ENCODE results near the gene HOXA13.

Gene HOXA13

GRCh38 chr7:27199849-27200760 is at the start of gene HOXA13:
TSS of gene HOXA13 (minus strand) at chr7:27200091. CDS start at chr7:27200077, 14 bp downstream.
- DNase-seq: no peak

GRCh38 chr7:27248911-27249723 is 49.2 kb upstream of the HOXA13 start:
- no peak for DNase-seq

- DNase-seq: no peak
These were observed 48.5 kb upstream of the HOXA13 start for GRCh38 chr7:27248427-27248806.

- DNase-seq: no peak
These were observed 47.8 kb upstream of the HOXA13 start for GRCh38 chr7:27247452-27248426.

- no peak for DNase-seq
These were observed 47.1 kb upstream of the HOXA13 start for GRCh38 chr7:27247000-27247399.

- no peak for DNase-seq
These were observed 46.2 kb upstream of the HOXA13 start for GRCh38 chr7:27245798-27246691.

- DNase-seq: no peak
These were observed 45.4 kb upstream of the HOXA13 start for GRCh38 chr7:27245124-27245797.

- no peak for DNase-seq
These were observed 44.7 kb upstream of the HOXA13 start for GRCh38 chr7:27244488-27245123.

- DNase-seq: no peak
These were observed 43.7 kb upstream of the HOXA13 start for GRCh38 chr7:27243340-27244163.

- DNase-seq: peak; percentile 46
These were observed 42.9 kb upstream of the HOXA13 start, which contains the start of gene EVX1 for GRCh38 chr7:27242555-27243339. TSS of gene EVX1 (plus strand) at chr7:27242802. CDS start at chr7:27243031, 229 bp downstream.

- DNase-seq: no peak
These were observed 42.3 kb upstream of the HOXA13 start for GRCh38 chr7:27242154-27242553.

GRCh38 chr7:27241189-27242056 is 41.5 kb upstream of the HOXA13 start:
- no peak for DNase-seq

GRCh38 chr7:27240015-27240731 is 40.3 kb upstream of the HOXA13 start:
- peak; percentile 7 for DNase-seq

GRCh38 chr7:27239387-27240014 is 39.6 kb upstream of the HOXA13 start:
- DNase-seq: no peak

- no peak for DNase-seq
These were observed 39.1 kb upstream of the HOXA13 start for GRCh38 chr7:27238979-27239386.

- DNase-seq: no peak
These were observed 37.9 kb upstream of the HOXA13 start for GRCh38 chr7:27237735-27238334.

All from NCI-H524 treated with DMSO at 0.1 percent for 48 hours (cell line).